ENCODE measurements around the gene RPL28.

GRCh38 chr19:55423225-55424005 is 37.7 kb downstream of the RPL28 start:
- TF ChIP-seq, protein P1, sequence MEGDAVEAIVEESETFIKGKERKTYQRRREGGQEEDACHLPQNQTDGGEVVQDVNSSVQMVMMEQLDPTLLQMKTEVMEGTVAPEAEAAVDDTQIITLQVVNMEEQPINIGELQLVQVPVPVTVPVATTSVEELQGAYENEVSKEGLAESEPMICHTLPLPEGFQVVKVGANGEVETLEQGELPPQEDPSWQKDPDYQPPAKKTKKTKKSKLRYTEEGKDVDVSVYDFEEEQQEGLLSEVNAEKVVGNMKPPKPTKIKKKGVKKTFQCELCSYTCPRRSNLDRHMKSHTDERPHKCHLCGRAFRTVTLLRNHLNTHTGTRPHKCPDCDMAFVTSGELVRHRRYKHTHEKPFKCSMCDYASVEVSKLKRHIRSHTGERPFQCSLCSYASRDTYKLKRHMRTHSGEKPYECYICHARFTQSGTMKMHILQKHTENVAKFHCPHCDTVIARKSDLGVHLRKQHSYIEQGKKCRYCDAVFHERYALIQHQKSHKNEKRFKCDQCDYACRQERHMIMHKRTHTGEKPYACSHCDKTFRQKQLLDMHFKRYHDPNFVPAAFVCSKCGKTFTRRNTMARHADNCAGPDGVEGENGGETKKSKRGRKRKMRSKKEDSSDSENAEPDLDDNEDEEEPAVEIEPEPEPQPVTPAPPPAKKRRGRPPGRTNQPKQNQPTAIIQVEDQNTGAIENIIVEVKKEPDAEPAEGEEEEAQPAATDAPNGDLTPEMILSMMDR (IDR thresholded peaks at IDR 0.05), result no peak
- no peak for TF ChIP-seq POLR2A (IDR thresholded peaks at IDR 0.05)

Measured in uterus (tissue), 2 donors.